GM12801 (cell line): ENCODE measurements around the gene FLNB.

Source experiments
- CTCF ChIP-seq: IDR thresholded peaks from one replicate; pipeline ENCODE4 v1.5.1; 2011; ENCODE audit warnings: control low read depth; ENCODE audit not compliant: insufficient read length; ENCODE audit errors: extremely low read depth

FLNB gene

GRCh38 chr3:58218904-58219303 lies 210.7 kb downstream of the FLNB start:
- TF ChIP-seq CTCF = no peak
